K562 (cell line): ENCODE results near the gene PACC1. TPM values are rescaled to one million over a fixed set of nuclear protein-coding genes. Genes with fewer than 3 reads are reported as not detected.

ENCODE experiments used
- COPS2 ChIP-seq: fragments of 450-650 bp; conservative IDR thresholded peaks from 2 replicates; pipeline ENCODE4 v1.6.1; 2016; ENCODE audit warnings: mild to moderate bottlenecking, moderate library complexity
- HDAC3 ChIP-seq: fragments of 450-650 bp; IDR thresholded peaks from 2 replicates; pipeline ENCODE4 v1.6.1; 2018; ENCODE audit warnings: borderline replicate concordance, mild to moderate bottlenecking, moderate library complexity; ENCODE audit not compliant: partially characterized antibody
- MEIS2 ChIP-seq: fragments of 450-650 bp; IDR thresholded peaks from 2 replicates; pipeline ENCODE4 v1.6.1; 2014; ENCODE audit warnings: mild to moderate bottlenecking; ENCODE audit not compliant: partially characterized antibody
- NCOA1 ChIP-seq: fragments of 450-650 bp; IDR thresholded peaks from 2 replicates; pipeline ENCODE4 v1.6.1; 2016; ENCODE audit warnings: low read depth
- NEUROD1 ChIP-seq: fragments of 150-350 bp; IDR thresholded peaks from 2 replicates; pipeline ENCODE4 v1.6.1; 2014; ENCODE audit warnings: borderline replicate concordance, low read length, low read depth; ENCODE audit not compliant: partially characterized antibody
- NFXL1 ChIP-seq: fragments of 450-650 bp; formaldehyde crosslinking; IDR thresholded peaks from 2 replicates; pipeline ENCODE4 v1.4.0; 2021; ENCODE audit warnings: mild to moderate bottlenecking
- NR4A1 ChIP-seq, 2 experiments: fragments of 250-450 bp in 1 of 2; fragments of 450-650 bp in 1 of 2; sonication (Bioruptor Pico) in 1 of 2; IDR thresholded peaks; 2 replicates each; pipeline versions ENCODE4 v1.4.0 to v1.6.1; 2016 to 2020; ENCODE audit warnings: mild to moderate bottlenecking in 2 of 2, missing compliant biosample characterization in 1 of 2, missing genetic modification characterization in 1 of 2, moderate library complexity in 1 of 2
- POLR2AphosphoS5 ChIP-seq: IDR thresholded peaks from 2 replicates; pipeline ENCODE4 v1.6.1; 2011; ENCODE audit warnings: mild to moderate bottlenecking, low read depth, low read length, moderate library complexity; ENCODE audit not compliant: control insufficient read depth, insufficient read depth
- PREB ChIP-seq: sonication (generic); formaldehyde crosslinking; IDR thresholded peaks from 2 replicates; pipeline ENCODE4 v1.8.1; 2023; ENCODE audit warnings: mild to moderate bottlenecking, missing genetic modification reagents
- SMARCC2 ChIP-seq: fragments of 450-650 bp; IDR thresholded peaks from 2 replicates; pipeline ENCODE4 v1.6.1; 2017; ENCODE audit warnings: antibody characterized with exemption, moderate library complexity, mild to moderate bottlenecking, low read depth
- ZBTB12 ChIP-seq: fragments of 250-450 bp; sonication (Bioruptor Pico); IDR thresholded peaks from 2 replicates; pipeline ENCODE4 v1.4.0; 2020
- ZFP30 ChIP-seq: fragments of 250-450 bp; sonication (Bioruptor Pico); IDR thresholded peaks from 2 replicates; pipeline ENCODE4 v1.8.0; 2022; ENCODE audit warnings: moderate library complexity, mild to moderate bottlenecking, inconsistent platforms, borderline replicate concordance
- ZNF253 ChIP-seq: fragments of 250-450 bp; sonication (Bioruptor Pico); conservative IDR thresholded peaks from 2 replicates; pipeline ENCODE4 v1.6.1; 2021; ENCODE audit warnings: mild to moderate bottlenecking
- ZNF263 ChIP-seq: sonication (generic); formaldehyde crosslinking; IDR thresholded peaks from 2 replicates; pipeline ENCODE4 v1.8.0; 2022; ENCODE audit warnings: mild to moderate bottlenecking, missing genetic modification reagents, borderline replicate concordance
- ZNF316 ChIP-seq: fragments of 450-650 bp; IDR thresholded peaks from 2 replicates; pipeline ENCODE4 v1.6.1; 2016
- ZNF407 ChIP-seq: fragments of 450-650 bp; IDR thresholded peaks from 2 replicates; pipeline ENCODE4 v1.6.1; 2016; ENCODE audit warnings: low read depth
- ZNF76 ChIP-seq: fragments of 250-450 bp; sonication (Bioruptor Pico); IDR thresholded peaks from 2 replicates; pipeline ENCODE4 v1.4.0; 2020; ENCODE audit warnings: mild to moderate bottlenecking, moderate library complexity, borderline replicate concordance
- polyA plus RNA-seq, 8 experiments: library from polyadenylated mRNA; depleted of rRNA in 4 of 8; stranded (reverse) in 5 of 8; unstranded in 3 of 8; fragments of >200 nt; fragmentation: Nextera tagmentation in 2 of 8; fragmentation: Illumina TruSeq in 1 of 8; extraction: Ambion mirVana in 2 of 8; extraction: Trizol in 1 of 8; gene quantifications; 2 replicates each; pipeline versions ENCODE4 v1.2.1 to v1.2.3, GENCODE V29; 2011 to 2014; ENCODE audit warnings: inconsistent platforms in 1 of 8, missing spikeins in 1 of 8
- total RNA-seq, 7 experiments: library from RNA; depleted of rRNA in 6 of 7; stranded (reverse); fragments of >200 nt in 6 of 7; fragmentation: Illumina TruSeq in 2 of 7; extraction: Trizol in 2 of 7; gene quantifications; 2 replicates each; pipeline versions ENCODE4 v1.2.1 to v1.2.3, GENCODE V29; 2011 to 2021; ENCODE audit warnings: low replicate concordance in 1 of 7

PACC1 gene
- total and polyA plus RNA-seq, 9 of the 15 experiments (the other 6 are each of a cell fraction or from before 2014, with no cell fraction given) = 7.1 to 19.3 (median 14.9) TPM

- peak; percentile 71; the same call in 1 of the 2 replicates for TF ChIP-seq NFXL1 (CRISPR knock-in tag)
- TF ChIP-seq ZNF407 = no peak
- TF ChIP-seq NCOA1 = no peak
- TF ChIP-seq NR4A1 (CRISPR knock-in tag; IDR thresholded peaks at IDR 0.05) = no peak
- TF ChIP-seq NR4A1 (tag; IDR thresholded peaks at IDR 0.05) = peak; percentile 97
- 0 out of 2 replicates have a peak, but pooled peaks have one; percentile 24 for TF ChIP-seq ZNF253
- TF ChIP-seq ZNF263 (CRISPR knock-in tag) = no peak
- no peak for TF ChIP-seq ZNF316
- TF ChIP-seq NEUROD1 = no peak
- peak; percentile 69 for TF ChIP-seq HDAC3
- TF ChIP-seq SMARCC2 = peak; percentile 70; the same call in 1 of the 2 replicates
- peak; percentile 64; the same call in 1 of the 2 replicates for TF ChIP-seq POLR2AphosphoS5
- TF ChIP-seq COPS2 = no peak
- no peak for TF ChIP-seq ZFP30 (CRISPR knock-in tag)
- peak; percentile 90 for TF ChIP-seq MEIS2
- peak; percentile 69 for TF ChIP-seq ZBTB12 (CRISPR knock-in tag)
- no peak for TF ChIP-seq PREB (CRISPR knock-in tag)
- peak; percentile 93; the same call in 1 of the 2 replicates for TF ChIP-seq ZNF76 (CRISPR knock-in tag)
Measured at GRCh38 chr1:212430955-212431394, 16.3 kb upstream of the PACC1 start (continued).
